ENCODE measurements around the gene ABCA2. TPM values are rescaled to one million over a fixed set of nuclear protein-coding genes. Genes with fewer than 3 reads are reported as not detected.

ABCA2 gene
- total RNA-seq, 1 donor from 2014 or later: 25.0 TPM

DNA sequence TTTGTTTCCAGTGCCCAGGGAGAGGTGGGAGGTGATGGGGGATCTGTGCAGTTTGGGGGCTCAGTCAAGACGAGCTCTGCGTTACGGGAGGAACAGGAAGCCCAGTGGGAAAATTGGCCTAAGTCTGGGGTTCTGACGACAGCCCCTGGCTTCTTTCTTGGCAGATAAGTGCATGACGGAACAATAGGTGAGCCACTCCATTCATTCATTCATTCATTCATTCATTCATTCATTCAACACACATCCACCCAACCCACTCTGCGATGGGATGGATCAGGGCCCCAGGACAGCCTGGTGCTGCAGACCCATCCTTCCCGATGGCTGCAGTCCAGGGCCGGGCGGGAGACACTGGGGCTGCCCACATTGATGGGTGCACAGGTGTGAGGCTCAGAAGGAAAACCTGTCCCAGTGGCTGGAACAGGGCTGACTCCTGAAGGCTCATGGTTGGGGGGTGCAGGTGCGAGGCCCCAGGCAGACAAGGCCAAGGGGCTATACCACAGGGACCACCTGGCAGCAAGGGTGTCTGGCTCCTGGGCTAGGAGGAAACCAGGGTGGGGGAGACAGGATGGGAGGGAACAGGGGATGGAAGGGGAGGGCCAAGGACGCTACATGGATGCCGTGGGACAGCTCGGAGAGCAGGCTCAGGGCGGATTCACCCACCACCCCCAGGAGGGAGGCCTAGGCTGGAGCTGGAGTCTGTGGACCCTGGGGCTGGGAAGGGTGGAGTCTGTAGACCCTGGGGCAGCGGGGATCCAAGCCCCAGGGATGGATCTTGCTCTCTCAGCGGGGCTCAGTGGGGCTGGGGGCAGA, 47.2 kb downstream of the ABCA2 start:
- Mint-ChIP-seq H3K4me1 (peaks cover 2% of the 10 kb centered on the region), H3K36me3 (ENCODE audit: low read depth) (no peaks in the 10 kb centered on the region), H3K27ac (no peak overlapping the region), H3K4me3 (no peak overlapping the region), H3K27me3 (peaks cover 13% of the 10 kb centered on the region), H3K9me3 (no peaks in the 10 kb centered on the region)
- no peak for DNase-seq
- intact Hi-C loops (cut with micrococcal nuclease): no loop called here

DNA sequence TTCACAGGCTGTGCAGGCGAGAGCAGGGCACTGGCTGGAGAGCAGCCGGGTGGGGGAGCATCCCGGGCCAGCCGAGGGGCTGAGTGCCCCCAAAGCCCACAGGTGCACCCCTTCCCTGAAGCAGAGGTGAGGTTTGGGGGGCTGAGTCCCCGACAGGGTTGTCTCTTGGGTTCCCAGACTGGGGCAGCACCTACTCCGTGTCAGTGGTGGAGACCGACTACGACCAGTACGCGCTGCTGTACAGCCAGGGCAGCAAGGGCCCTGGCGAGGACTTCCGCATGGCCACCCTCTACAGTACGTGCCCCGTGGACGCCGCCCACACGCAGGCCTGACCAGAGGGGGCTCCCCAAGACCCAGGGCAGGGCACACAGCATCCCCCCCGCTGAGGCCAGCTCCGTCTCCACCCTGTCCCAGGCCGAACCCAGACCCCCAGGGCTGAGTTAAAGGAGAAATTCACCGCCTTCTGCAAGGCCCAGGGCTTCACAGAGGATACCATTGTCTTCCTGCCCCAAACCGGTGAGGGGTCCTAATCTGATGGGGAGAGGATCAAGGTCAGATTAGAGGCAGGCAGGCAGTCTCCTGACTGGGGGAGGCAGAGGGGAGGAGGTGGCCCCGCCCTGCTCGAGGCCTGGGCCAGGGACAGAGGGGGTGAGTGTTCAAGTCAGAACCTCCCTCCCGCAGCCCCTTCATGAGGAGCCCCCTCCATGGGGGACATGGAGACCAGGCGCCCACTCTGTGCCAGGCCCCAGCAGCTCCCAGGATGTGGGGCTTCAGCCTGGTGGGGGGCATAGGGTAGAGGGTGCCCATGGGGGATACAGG, 48.1 kb downstream of the ABCA2 start:
- DNase-seq: no peak
- Mint-ChIP-seq H3K4me1 (peaks cover 6% of the 10 kb centered on the region), H3K27ac (peak overlapping the region; percentile 48), H3K9me3 (no peaks in the 10 kb centered on the region), H3K36me3 (ENCODE audit: low read depth) (no peaks in the 10 kb centered on the region), H3K27me3 (peaks cover 16% of the 10 kb centered on the region), H3K4me3 (no peak overlapping the region)
- intact Hi-C loops (cut with micrococcal nuclease): loop anchor here (2.0 to 10.0 kb wide), 2 partner anchors 13 to 175 kb away; partner anchors contain the start of gene PAXX

DNA sequence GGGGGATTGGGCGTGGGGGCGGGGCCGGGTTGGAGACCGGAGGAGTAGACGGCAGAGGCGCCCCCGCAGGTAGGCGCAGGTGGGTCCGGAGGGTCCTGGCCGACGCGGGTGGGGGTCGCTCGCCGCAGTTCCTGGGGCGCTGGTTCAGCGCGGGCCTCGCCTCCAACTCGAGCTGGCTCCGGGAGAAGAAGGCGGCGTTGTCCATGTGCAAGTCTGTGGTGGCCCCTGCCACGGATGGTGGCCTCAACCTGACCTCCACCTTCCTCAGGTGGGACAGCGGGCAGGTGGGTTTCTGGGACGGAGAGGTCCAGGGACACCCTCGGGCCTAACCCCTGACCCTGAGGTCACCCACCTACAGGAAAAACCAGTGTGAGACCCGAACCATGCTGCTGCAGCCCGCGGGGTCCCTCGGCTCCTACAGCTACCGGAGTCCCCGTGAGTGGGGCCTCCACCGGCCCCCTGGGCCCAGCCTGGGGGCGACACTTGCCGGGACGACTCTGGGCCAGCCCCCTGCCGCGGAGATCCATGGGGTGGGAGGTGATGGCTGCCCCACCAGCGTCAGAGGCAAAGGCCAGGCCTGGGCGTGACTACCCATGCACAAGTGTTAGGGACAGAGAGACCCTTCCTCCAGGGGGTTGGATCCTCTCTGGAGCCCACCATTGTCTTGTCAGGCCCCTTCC, 49.0 kb downstream of the ABCA2 start:
- intact Hi-C loops (cut with micrococcal nuclease): loop anchor here (2.0 to 10.0 kb wide), 2 partner anchors 14 to 176 kb away; partner anchors contain the start of gene PAXX
- Mint-ChIP-seq H3K4me3 (no peak overlapping the region), H3K27ac (no peak overlapping the region), H3K4me1 (peaks cover 7% of the 10 kb centered on the region), H3K27me3 (peaks cover 9% of the 10 kb centered on the region), H3K9me3 (no peaks in the 10 kb centered on the region), H3K36me3 (ENCODE audit: low read depth) (no peaks in the 10 kb centered on the region)
- DNase-seq: no peak

DNA sequence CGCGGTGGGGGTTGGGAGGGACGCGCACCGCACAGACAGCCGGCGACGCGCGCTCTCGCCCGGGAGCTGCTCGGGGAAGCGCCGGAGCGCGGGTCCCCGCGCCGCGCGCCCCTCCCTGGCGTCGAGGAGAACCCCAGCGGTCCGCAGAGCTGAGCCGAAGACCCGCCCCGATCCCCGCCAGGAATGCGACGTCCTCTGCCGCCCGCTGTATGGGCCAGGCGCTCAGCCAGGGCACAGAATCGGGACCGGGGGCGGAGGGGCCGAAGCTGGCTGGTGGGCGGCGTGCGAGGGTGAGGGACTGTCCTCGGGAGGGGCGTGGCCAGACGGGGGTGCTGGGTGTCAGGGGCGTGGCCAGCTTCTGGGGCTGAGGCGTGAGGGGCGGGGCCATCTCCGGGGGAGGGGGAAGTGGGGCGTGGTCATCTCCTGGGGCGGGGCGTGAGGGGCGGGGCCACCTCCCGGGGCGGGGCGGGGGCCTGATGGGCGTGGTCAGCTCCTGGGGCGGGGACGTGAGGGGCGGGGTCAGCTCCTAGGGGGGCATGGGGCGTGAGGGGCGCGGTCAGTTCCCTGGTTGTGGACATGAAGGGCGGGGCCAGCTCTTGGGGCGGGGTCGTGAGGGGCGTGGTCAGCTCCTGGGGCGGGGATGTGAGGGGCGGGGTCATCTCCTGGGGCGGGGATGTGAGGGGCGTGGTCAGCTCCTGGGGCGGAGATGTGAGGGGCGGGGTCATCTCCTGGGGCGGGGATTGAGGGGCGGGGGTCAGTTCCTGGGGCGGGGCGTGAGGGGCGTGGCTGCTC, 49.8 kb downstream of the ABCA2 start:
- peak; percentile 91 for DNase-seq
- peaks cover 5% of the 10 kb centered on the region for H3K27me3 Mint-ChIP-seq
- H3K4me1 Mint-ChIP-seq: peaks cover 7% of the 10 kb centered on the region
- H3K27ac Mint-ChIP-seq: no peak overlapping the region
- no peak overlapping the region for H3K4me3 Mint-ChIP-seq
- no peaks in the 10 kb centered on the region for H3K9me3 Mint-ChIP-seq
- H3K36me3 Mint-ChIP-seq (ENCODE audit: low read depth): no peaks in the 10 kb centered on the region
- intact Hi-C loops (cut with micrococcal nuclease): loop anchor here (2.0 to 10.0 kb wide), 2 partner anchors 15 to 177 kb away; partner anchors contain the start of gene PAXX

DNA sequence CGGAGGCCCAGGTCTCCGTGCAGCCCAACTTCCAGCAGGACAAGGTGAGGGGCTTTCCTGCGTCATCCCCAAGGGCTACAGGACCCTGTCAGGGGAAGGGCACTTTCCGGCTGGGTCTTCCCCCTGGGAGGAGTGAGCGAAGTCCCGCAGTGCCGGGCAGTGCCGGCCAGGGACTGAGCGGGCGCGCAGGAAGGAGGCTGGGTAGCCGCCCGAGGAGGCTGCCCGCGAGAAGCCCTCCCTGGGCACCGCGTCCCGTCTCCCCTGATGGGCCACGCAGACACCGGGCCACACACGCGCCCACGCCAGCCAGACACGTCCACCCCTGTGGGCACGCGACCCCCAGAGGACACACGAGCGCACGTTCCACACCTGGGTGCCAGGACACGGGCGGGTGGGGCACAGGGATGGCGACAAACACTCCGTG, 50.4 kb downstream of the ABCA2 start:
- intact Hi-C loops (cut with micrococcal nuclease): loop anchor here (2.0 to 10.0 kb wide), 2 partner anchors 15 to 177 kb away; partner anchors contain the start of gene PAXX
- Mint-ChIP-seq H3K9me3 (no peaks in the 10 kb centered on the region), H3K27ac (no peak overlapping the region), H3K4me3 (no peak overlapping the region), H3K4me1 (peaks cover 7% of the 10 kb centered on the region), H3K27me3 (peaks cover 5% of the 10 kb centered on the region), H3K36me3 (ENCODE audit: low read depth) (no peaks in the 10 kb centered on the region)
- no peak for DNase-seq

DNA sequence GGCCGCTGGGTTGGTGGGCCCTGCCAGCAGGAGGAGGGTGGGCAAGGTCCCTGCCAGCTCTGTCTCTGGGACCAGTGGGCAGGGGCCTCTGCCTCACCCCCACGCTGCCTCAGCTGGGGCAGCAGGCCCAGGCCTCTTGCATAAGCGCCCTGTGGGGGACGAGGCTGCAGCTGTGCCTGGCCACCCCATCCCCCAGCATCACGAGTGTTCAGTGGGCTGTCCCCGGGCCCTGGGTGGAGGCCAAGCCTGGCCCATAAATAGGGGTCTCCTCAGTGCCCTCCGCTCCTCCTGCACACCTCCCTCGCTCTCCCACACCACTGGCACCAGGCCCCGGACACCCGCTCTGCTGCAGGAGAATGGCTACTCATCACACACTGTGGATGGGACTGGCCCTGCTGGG, 50.8 kb downstream of the ABCA2 start, which contains the start of gene PTGDS:
TSS of gene PTGDS (plus strand) at position 282 of the 400 bp plus-strand sequence. CDS start at position 357, 75 bp downstream.
- Mint-ChIP-seq H3K9me3 (no peaks in the 10 kb centered on the region), H3K27me3 (peaks cover 5% of the 10 kb centered on the region), H3K27ac (no peak within 1 kb of the TSS), H3K36me3 (ENCODE audit: low read depth) (no peaks in the 10 kb centered on the region), H3K4me3 (peak within 1 kb of the TSS; percentile 35), H3K4me1 (peaks cover 7% of the 10 kb centered on the region)
- DNase-seq: no peak
- intact Hi-C loops (cut with micrococcal nuclease): loop anchor here (10.0 kb wide), 1 partner anchor 178 kb away; no protein-coding TSS in a partner anchor

DNA sequence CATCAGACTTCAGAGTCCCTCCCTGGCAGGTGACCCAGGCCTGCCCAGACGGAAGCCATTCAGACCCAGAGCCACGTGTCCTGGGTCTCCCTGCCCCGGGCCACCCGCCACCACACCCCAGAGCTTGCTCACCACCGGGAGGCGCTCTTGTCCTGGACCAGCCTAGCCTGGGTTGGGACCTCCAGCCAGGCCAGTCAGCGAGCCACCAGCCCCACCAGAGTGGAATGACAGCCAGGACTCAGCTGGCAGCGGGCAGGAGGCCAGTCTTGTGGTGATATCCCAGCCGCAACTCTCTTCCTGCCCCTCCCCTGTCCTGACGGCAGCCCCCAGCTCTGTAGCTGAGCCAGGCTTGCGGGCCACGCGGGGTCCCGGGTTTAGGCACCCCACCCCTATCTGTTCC, 52.4 kb downstream of the ABCA2 start:
- Mint-ChIP-seq H3K36me3 (ENCODE audit: low read depth) (no peaks in the 10 kb centered on the region), H3K27me3 (peaks cover 5% of the 10 kb centered on the region), H3K27ac (no peak overlapping the region), H3K4me1 (peaks cover 7% of the 10 kb centered on the region), H3K4me3 (peak overlapping the region; percentile 16), H3K9me3 (no peaks in the 10 kb centered on the region)
- intact Hi-C loops (cut with micrococcal nuclease): loop anchor here (10.0 kb wide), 1 partner anchor 179 kb away; no protein-coding TSS in a partner anchor
- peak; percentile 76 for DNase-seq

DNA sequence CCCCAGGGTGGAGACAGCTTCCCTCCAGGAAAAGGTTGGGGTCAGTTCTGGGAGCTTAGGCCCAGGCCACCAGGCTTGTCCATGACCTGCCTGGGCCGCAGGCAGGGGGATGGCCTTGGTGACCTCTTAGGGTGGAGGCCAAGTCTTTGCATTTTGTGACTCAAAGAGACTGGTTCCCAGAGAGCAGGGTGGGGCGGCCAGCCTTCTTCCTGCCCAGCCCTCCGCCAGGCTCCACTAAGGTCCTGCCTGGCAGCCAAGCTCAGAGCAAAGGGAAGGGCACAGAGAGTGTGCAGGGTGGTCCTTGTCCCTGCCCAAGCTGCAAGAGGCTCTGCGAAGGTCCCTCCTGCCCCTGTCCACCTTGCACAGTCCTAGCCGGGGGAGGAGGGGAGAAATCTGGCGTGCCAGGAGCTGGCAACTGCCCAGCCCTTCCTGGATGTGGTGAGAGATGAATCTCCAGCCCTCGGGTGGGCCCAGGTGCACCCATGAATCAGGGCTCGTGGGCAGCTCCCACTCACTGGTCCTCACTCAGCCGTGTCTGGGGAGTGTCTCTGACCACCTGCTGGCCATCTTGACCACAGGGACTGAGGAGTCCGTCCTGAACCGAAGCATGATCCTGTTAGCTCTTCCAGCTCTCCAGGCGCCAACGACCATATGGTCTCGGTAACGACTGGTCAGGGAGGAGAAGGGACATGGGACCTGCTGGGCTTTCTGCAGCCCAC, 53.1 kb downstream of the ABCA2 start:
- Mint-ChIP-seq H3K27ac (no peak overlapping the region), H3K27me3 (peaks cover 5% of the 10 kb centered on the region), H3K9me3 (no peaks in the 10 kb centered on the region), H3K36me3 (ENCODE audit: low read depth) (no peaks in the 10 kb centered on the region), H3K4me3 (peak overlapping the region; percentile 16), H3K4me1 (peaks cover 7% of the 10 kb centered on the region)
- DNase-seq: no peak
- intact Hi-C loops (cut with micrococcal nuclease): loop anchor here (10.0 kb wide), 1 partner anchor 180 kb away; no protein-coding TSS in a partner anchor

DNA sequence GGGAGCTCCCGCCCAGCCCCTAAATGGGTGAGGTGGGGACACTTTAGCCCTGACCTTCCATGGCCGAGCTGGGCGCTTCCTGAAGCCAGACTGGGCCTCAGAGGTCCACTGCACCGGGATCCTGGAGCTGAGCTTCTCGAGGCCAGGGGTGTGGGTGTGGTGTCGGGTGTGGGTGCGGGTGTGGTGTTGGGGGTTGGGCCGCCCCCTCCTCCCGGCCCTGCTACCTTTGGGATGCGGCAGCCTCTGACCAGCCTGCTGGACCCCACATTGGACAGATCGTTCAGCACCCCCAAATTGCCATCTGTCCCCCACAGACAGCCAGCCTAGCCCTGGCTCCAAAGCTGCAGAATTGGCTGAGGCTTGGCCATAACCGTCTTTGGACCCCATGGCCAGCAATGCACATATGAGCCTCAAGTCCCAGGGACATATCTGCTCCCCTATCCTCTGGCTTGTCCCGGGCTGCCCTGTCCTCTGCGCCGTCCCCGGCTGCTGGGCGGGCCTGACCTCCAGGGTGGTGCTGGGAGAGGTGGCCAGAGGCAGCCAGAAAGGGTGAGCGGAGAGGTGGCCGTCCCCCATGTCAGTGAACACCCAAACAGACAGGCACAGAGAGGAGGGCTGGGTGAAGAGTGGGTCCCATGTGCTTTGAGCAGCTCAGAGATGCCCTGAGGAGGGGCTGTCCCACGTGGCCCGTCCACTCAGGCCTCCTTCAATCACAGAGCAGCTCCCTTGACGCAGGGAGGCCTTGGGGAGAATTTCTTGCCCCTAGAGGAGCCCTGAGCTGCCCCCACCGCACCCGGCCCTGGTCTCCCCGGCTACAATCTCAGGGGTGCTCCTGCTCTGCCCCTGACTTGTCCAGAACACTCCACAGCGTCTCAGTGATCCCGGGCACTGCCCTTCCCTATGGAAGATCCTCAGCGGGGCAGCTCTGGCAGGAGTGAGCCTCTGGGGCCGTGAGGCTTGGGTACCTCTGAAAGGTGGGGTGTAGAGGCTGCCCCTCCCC, 54.1 kb downstream of the ABCA2 start:
- no peak for DNase-seq
- Mint-ChIP-seq H3K27ac (no peak overlapping the region), H3K4me3 (no peak overlapping the region), H3K36me3 (ENCODE audit: low read depth) (no peaks in the 10 kb centered on the region), H3K4me1 (peaks cover 7% of the 10 kb centered on the region), H3K27me3 (peaks cover 5% of the 10 kb centered on the region), H3K9me3 (no peaks in the 10 kb centered on the region)
- intact Hi-C loops (cut with micrococcal nuclease): loop anchor here (10.0 kb wide), 1 partner anchor 181 kb away; no protein-coding TSS in a partner anchor

DNA sequence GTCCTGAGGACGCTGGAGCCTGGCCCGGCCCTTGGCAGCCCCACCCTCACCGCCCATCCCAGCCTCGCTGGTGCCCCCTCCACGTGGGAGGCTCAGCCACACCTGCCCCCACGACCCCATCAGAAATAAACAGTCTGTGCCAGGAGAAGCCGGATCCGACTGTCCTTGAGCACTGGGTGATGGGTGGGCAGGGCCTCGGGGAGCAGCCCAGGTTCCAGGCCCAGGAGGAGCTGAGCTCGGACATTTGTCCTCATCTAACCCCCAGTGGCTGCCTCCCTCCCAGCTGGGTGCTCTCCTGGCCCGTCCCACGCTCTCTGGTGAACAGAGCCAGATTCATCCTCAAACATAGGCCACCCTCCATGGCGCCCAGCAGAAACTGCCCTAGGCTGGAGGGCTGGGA, 55.3 kb downstream of the ABCA2 start:
- DNase-seq: no peak
- Mint-ChIP-seq H3K4me1 (peaks cover 7% of the 10 kb centered on the region), H3K9me3 (no peaks in the 10 kb centered on the region), H3K27ac (no peak overlapping the region), H3K36me3 (ENCODE audit: low read depth) (no peaks in the 10 kb centered on the region), H3K4me3 (no peak overlapping the region), H3K27me3 (peaks cover 5% of the 10 kb centered on the region)
- intact Hi-C loops (cut with micrococcal nuclease): loop anchor here (10.0 kb wide), 1 partner anchor 182 kb away; no protein-coding TSS in a partner anchor

DNA sequence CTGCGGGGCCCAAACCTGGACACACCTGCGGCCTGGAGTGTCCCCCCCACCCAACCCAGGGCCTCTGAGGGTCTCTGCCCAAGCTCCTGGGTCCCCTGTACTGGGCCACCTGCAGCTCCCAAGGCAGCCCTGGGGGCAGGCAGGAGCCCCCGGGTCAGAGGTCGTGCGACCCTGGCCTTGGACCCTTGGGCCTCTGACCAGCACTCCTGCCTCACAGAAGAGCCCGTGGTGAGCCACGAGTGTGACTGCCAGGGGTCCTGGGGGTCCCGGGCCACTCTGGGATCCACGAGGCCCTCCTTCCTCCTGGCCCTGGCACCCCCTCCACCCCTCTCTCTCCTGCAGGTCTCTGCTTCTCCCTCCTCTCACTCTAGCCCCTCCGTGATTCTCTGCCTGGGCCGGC, 55.7 kb downstream of the ABCA2 start:
- no peak for DNase-seq
- Mint-ChIP-seq H3K27ac (no peak overlapping the region), H3K4me3 (no peak overlapping the region), H3K27me3 (peaks cover 3% of the 10 kb centered on the region), H3K4me1 (peaks cover 7% of the 10 kb centered on the region), H3K36me3 (ENCODE audit: low read depth) (no peaks in the 10 kb centered on the region), H3K9me3 (no peaks in the 10 kb centered on the region)
- intact Hi-C loops (cut with micrococcal nuclease): loop anchor here (10.0 kb wide), 1 partner anchor 182 kb away; no protein-coding TSS in a partner anchor

Data from activated CD4-positive, alpha-beta T cell treated with anti-CD3 and anti-CD28 coated beads, Interleukin-2, amount 10 ng/mL, durations not matched to agents 24 days and 14 days (primary cell).